Right kidney (tissue), 1 donor: ENCODE data around the gene KCNT2.
"Not testable (repeated sequence)": the region's sequence is repeated elsewhere in the genome, so short reads cannot be mapped to it uniquely, and the experiment has no call there.

Source experiments
- DNase-seq: peaks from one replicate; pipeline ENCODE4 v3.0.0-alpha.2; 2016

The KCNT2 gene

GRCh38 chr1:196590012-196590708 lies 18.1 kb downstream of the KCNT2 start:
- no peak for DNase-seq

DNA sequence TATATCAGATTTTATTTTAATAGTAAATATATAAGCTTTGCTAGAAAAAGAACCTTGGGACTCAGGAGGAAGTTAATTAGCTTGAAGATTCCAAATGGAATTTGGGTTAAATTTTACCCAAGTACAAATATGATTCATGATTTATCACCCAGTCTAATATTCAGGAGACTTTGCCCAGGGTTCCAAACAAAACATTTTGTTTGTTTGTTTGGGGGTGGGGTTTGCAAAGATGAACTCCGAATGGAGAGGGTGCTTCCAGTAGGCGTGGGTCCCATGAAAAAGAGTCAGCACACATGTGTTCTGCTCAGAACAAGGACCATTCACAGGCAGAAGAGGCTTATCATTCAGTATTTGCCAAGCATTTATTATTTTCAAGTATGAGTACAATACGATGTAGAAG lies 23.5 kb downstream of the KCNT2 start:
- DNase-seq = no peak

GRCh38 chr1:196577386-196577785 lies 30.9 kb downstream of the KCNT2 start:
- DNase-seq = no peak

- DNase-seq = no peak
Observed at GRCh38 chr1:196573226-196573625, 35.0 kb downstream of the KCNT2 start.

DNA sequence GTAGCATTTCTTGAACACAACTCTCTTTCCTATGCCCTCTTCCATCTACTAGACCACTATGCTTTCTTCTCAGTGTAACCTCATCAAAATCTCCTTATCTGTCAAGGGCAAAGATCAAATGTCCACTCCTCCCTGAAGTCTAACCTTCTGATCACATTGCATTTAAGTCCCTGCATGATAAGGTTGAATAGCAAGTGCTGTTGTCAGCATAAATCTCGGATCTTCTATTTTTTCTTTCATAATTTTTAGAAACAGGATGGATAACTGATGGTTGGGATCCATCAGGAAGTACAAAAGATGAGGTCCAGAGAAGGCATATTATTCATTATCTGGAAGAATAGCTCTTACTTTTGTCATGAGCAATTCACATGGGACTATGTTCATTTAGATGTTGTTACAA lies 41.0 kb downstream of the KCNT2 start:
- no peak for DNase-seq

DNA sequence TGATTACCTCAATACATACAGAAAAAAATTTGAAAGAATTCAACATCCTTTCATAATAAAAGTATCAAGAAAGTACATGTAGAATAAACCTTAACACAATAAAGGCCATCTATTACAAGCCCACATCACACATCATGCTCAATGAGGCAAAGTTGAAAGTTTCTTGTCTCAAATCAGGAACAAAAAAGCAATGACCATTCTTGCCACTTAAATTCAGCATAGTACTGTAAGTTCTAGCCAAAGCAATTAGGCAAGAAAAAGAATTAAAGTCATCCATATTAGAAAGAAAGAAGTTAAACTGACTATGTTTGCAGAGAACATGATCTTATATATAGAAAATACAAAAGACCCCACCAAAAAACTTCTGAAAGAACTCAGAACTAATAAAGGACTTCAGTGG lies 44.5 kb downstream of the KCNT2 start:
- no peak for DNase-seq

DNA sequence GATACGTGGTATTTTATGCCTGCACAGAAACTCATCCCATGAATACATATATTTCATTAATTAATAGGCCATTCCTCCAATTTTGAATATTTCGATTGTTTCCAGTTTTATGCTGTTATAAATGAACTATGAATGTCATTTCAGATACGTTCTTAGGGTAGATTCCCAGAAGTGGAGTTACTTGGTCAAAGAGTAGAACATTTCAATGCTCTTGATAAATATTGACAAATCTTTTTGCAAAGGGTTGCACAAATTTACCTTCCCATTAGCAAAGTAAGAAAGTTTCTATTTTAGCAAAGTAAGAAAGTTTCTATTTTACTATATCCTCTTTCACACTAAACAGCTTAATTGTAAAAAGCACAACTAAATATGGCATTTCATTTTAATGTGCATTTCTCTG lies 48.9 kb downstream of the KCNT2 start:
- no peak for DNase-seq

- DNase-seq = no peak
Observed at GRCh38 chr1:196558411-196558810, 49.8 kb downstream of the KCNT2 start.

DNA sequence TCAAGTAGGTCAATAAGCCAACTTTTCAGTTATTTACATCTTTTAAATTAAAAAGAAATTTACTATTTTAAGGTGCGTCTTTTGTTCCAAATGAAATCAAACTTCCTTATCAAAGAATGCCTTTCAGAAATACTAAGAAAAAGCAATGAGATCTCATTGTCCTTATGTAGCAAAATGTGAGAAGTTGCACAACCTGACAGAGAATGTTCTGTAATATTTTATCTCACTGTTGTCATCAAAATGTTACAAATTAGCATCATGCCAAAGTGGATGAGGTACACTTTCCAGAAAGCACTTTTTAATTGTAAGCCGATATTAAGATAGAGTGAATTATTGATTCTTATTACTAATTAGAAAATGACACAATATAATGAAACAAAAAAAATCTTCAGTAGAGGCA lies 50.4 kb downstream of the KCNT2 start:
- no peak for DNase-seq

- no peak for DNase-seq
Observed at GRCh38 chr1:196550731-196551130, 57.5 kb downstream of the KCNT2 start.

- no peak for DNase-seq
Observed at GRCh38 chr1:196546272-196547111, 61.7 kb downstream of the KCNT2 start.

DNA sequence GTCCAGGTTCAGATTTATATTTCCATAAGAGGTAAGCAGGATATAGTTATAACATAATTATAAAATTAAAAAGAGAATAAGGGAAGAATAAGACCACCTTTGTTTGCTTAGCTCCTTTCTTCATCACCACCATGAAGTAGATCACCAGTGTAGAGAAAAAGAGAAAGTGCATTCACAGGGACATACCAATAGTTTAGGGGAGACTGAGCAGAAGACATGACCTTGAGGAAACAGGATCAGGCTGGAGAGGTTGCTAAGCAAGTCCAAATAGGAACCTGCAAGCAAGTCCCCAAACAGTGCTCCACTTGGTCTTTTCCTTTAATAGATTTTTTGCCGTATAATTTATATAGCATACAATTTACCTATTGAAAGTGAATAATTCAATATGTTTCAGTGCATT lies 63.0 kb downstream of the KCNT2 start:
- no peak for DNase-seq

DNA sequence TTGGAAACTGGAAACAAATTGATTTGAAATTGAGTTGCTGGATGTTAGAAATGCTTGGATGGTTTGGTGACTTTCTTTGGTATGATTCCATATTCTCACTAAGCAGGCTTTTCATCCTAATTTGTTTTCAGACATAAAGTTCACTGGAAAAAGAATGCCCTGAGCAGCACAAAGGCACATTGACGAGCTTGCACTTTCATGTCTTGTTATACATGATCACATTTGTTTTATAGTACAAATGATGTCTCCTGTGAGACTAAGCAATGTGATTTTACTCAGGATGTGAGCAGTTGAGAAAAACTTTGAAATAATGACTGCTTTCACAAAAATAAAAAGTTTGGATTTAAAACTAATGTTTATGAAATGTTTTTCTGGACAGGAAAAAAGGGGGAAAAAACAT lies 63.6 kb downstream of the KCNT2 start:
- DNase-seq = no peak

GRCh38 chr1:196543833-196544232 lies 64.4 kb downstream of the KCNT2 start:
- DNase-seq = no peak

DNA sequence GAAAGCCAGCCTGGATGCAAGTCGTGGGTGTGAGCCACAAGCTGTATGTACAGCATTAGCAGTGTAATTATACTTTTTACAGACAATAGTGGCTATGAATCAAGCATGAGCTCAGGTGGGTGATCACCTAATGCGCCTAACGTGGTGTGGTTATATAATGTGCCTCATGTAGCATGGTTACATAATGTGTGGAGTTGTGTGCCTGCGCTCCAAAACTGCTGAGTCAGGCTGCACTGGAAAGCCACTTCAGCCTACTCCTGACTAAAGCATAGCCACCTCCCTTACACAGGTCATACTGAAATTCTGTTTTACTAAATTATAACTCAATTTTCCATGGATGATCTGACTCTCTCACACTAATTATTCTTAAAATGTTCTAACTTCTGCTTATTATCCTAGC lies 69.8 kb downstream of the KCNT2 start:
- no peak for DNase-seq

DNA sequence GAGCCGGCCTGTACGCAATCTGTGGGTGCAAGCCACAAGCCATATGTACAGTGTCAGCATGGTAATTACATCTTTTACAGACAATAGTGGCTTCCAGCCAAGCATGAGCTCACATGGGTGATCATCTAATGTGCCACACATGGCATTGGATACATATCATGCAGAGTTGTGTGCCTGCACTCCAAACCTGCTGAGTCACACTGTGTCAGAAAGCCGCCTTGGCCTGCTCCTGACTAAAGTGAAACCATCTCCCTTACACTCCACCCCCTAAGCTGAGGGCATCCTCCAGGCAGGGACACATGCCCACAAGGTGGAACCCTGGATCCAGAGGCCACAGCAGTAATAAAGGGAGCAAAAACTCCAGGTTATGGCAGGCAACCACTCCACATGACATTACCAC lies 72.5 kb downstream of the KCNT2 start:
- DNase-seq = no peak

DNA sequence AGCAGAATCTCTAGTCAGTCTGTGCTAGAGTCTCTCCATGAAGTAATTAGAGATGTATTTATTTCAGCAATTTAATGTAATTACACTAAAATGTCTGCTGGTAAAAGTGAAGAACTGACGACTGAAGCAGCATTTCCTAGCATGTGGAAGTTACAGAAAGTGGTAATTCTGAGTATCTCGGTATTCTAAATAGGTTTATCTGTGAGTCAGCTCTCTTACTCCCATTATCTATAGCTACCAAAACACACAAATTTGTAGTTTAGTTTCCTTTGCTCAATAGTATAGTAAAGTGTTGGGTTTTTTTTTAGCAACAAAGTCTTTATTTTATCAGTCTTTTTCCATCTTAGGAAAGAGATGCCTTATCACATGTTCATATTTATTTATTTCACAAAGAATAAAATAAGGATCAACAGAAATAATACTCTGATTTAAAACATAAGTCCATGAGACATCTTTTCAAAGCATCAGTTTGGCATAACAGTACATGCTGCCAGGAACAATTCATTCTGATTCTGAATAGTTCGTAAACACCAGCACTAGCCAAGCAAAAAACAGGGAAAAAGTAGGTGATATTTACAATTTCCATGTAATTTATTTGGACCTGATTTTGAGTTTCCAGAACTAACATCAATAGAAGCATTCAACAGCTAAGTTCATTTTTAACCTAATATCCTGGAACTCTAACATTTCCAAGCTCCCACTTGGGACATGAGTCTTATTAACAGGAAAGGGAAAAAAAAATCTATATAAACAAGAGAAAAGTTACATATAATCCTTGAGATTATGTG lies 76.3 kb downstream of the KCNT2 start:
- no peak for DNase-seq

GRCh38 chr1:196527919-196528318 lies 80.3 kb downstream of the KCNT2 start:
- no peak for DNase-seq

GRCh38 chr1:196522574-196523345 lies 85.5 kb downstream of the KCNT2 start:
- not testable (repeated sequence) for DNase-seq

DNA sequence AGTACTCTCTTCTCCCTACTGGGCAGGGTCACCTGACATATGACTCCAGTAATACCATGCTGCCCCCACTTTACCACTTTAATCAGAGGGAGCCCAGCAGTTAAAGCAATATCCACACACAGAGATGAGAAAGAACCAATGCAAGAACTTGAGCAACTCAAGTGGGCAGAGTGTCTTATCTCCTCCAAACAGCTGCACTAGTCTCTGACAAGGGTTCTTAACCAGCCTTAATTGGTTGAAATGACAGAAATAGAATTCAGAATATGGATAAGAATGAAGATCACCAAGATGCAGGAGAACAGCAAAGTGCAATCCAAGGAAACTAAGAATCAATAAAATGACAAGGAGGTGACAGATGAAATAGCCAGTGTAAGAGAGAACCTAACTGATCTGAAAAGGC lies 91.0 kb downstream of the KCNT2 start:
- no peak for DNase-seq

DNA sequence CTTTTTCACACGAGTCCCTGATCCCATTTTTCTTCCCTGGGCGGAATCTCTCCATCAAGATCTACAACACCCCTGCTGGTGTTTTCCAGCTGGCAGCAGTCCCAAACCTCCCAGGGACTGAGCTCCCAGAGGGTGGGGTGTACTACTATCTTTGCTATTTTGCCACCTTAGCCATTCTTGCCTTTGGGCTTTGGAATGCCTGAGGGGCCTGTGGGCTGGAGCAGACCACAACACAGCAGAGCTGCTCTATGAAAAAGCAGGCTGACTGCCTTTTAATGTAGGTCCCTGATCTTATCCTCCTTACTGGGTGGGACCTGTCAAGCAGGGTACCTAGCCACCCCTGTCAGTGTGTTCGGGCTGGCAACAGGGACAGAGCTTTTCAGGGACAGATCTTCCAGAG lies 91.9 kb downstream of the KCNT2 start:
- DNase-seq = no peak

GRCh38 chr1:196515904-196516303 lies 92.3 kb downstream of the KCNT2 start:
- DNase-seq = no peak
